ENCODE data around the gene RAI14.

The RAI14 gene

DNA sequence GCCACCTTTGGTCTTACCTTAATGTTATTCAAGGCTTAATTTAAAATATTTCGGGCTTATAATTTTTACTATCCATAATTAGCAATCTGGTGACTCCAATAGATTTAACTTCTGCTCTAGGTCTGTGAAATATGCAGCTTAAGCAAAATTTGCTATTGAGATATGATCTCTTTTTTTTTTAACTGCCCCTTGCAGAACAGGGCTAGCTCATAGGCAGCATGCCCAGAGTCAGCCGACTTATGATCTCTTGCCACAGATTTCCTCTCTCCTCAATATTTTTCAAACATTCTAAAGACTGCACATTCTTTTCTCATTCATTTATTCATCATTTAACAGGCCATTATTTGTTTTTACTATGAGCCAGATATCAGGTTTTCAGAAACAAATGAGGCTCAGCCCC lies 187.4 kb downstream of the RAI14 start:
- no peak overlapping the region for H3K4me3 ChIP-seq (ENCODE audit: low read depth, low read length)
- TF ChIP-seq, protein P1, sequence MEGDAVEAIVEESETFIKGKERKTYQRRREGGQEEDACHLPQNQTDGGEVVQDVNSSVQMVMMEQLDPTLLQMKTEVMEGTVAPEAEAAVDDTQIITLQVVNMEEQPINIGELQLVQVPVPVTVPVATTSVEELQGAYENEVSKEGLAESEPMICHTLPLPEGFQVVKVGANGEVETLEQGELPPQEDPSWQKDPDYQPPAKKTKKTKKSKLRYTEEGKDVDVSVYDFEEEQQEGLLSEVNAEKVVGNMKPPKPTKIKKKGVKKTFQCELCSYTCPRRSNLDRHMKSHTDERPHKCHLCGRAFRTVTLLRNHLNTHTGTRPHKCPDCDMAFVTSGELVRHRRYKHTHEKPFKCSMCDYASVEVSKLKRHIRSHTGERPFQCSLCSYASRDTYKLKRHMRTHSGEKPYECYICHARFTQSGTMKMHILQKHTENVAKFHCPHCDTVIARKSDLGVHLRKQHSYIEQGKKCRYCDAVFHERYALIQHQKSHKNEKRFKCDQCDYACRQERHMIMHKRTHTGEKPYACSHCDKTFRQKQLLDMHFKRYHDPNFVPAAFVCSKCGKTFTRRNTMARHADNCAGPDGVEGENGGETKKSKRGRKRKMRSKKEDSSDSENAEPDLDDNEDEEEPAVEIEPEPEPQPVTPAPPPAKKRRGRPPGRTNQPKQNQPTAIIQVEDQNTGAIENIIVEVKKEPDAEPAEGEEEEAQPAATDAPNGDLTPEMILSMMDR (IDR thresholded peaks at IDR 0.05; ENCODE audit: borderline replicate concordance, insufficient read depth, low read depth, low read length) = no peak

- TF ChIP-seq, protein P1 (IDR thresholded peaks at IDR 0.05; ENCODE audit: borderline replicate concordance, insufficient read depth, low read depth, low read length) = no peak
Measured at GRCh38 chr5:34844106-34844505, 188.0 kb downstream of the RAI14 start.

DNA sequence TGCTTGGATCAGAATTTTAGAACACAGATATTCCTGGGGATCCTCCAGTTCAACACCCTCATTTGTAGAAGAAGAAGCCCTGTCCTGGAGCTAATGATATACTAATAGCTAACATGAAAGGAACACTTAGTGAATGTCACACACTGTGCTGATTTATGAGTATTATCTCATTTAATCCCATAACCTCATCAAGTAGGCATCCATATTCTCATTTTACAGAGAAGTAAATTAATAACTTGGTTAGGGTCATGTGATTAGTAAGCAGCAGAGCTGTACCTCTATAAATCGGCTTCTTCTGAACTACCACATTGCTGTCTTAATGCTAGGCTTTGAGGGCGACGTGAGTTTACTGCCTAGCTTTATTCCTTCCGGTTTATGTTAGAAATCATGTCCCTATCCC lies 188.9 kb downstream of the RAI14 start:
- TF ChIP-seq, protein P1 (IDR thresholded peaks at IDR 0.05; ENCODE audit: borderline replicate concordance, insufficient read depth, low read depth, low read length) = no peak
- no peak overlapping the region for H3K4me3 ChIP-seq (ENCODE audit: low read depth, low read length)

More at GRCh38 chr5:34844106-34844505, 188.0 kb downstream of the RAI14 start:
- H3K4me3 ChIP-seq (ENCODE audit: low read depth, low read length) = no peak overlapping the region

DNA sequence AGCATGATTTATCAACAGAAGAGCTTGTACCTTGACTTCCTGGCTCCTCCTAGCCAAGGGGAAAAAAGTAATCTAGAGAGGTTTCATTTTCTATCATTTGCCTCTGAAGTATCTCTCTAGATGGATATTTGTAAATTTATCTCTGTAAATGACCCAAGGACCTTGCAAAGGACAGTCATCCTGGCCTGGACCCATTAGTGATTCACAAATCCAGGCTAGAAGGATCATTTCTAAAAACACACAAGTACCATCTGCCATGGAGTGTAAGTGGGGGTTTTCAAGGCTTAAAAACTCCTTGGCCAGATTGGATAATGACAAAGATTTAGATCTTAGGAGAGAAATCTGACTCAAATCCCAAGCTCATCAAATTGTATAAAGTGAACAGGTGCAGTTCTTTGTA lies 190.9 kb downstream of the RAI14 start:
- TF ChIP-seq, protein P1 (IDR thresholded peaks at IDR 0.05; ENCODE audit: borderline replicate concordance, insufficient read depth, low read depth, low read length) = no peak
- H3K4me3 ChIP-seq (ENCODE audit: low read depth, low read length) = no peak overlapping the region

GRCh38 chr5:34847552-34847951 lies 191.4 kb downstream of the RAI14 start:
- TF ChIP-seq, protein P1 (IDR thresholded peaks at IDR 0.05; ENCODE audit: borderline replicate concordance, insufficient read depth, low read depth, low read length) = no peak
- H3K4me3 ChIP-seq (ENCODE audit: low read depth, low read length) = no peak overlapping the region

DNA sequence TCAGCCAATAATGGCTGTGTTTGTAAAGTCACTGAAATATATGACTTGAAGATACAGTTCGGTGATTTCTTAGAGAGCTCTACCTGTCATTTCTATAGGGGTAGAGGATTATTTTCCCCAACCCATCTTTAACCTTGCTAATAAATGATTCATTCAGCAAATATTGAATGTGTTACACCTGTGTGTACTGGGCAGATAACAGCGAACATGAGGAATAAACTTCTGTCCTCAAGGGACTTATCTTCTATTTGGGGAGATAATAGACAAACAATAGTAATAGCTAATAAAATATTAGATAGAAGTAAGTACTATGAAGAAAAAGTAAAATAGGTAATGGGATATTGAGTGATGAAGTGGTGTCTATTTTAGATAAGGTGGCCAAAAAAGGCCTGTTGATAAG lies 192.1 kb downstream of the RAI14 start:
- TF ChIP-seq, protein P1 (IDR thresholded peaks at IDR 0.05; ENCODE audit: borderline replicate concordance, insufficient read depth, low read depth, low read length) = no peak
- no peak overlapping the region for H3K4me3 ChIP-seq (ENCODE audit: low read depth, low read length)

DNA sequence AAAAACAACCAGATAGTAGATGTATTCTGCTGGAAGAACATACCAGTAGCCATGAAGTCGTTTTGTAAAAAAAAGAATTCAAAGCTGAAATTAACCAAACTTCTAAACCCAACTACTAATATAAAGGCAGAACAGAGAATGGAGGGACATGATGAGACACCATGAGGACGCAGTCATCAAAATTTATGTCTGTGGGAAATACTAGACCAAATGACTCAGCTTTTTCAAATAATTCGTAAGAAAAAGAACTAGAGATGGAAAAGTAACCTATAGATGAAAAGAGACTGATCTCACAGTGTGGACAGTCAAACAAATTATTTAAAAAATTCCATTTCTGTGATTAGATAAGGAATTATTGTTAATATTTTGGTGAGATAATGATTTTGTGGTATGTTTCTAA lies 193.1 kb downstream of the RAI14 start:
- no peak overlapping the region for H3K4me3 ChIP-seq (ENCODE audit: low read depth, low read length)
- TF ChIP-seq, protein P1 (IDR thresholded peaks at IDR 0.05; ENCODE audit: borderline replicate concordance, insufficient read depth, low read depth, low read length) = no peak

All from GM12875 (cell line).